Measurements from ENCODE around the gene DIPK1B.

DNA sequence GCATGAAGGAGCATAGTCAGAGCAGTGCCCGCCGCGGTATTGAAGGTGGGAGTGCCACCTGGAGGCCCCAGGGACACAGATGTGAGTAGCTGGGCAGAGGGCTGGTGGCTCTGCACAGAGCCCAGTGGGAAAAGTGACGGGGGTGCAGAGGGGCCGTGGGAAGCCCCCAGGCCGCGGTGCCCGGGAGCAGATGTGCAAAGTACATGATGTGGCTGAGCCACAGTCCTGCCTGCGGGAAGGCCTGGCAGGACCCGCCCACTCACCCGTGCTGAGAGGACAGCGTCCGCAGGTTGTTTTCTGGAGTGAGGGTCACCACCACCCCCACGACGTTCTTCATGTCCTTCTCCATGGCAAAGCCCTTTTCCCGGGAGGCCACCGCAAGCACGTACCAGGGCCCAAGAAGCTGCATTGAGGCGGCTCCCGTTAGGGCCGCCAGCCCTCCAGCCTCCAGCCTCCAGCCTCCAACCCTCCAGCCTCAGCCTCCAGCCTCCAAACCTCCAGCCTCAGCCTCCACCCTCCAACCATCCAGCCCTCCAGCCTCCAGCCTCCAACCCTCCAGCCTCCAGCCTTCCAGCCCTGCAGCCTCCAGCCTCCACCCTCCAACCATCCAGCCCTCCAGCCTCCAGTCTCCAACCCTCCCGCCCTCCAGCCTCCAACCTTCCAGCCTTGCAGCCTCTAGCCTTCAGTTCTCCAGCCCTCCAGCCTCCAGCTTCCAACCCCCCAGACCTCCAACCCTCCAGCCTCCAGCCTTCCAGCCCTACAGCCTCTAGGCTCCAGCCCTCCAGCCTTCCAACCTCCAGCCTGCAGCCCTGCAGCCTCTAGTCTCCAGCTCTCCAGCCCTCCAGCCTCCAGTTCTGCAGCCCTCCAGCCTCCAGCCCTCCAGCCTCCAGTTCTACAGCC, 35.0 kb downstream of the DIPK1B start:
- no peak for TF ChIP-seq POLR2AphosphoS5 (IDR thresholded peaks at IDR 0.05; ENCODE audit: low read depth, low read length)
- TF ChIP-seq POLR2A (IDR thresholded peaks at IDR 0.05; ENCODE audit: low read depth, low read length): no peak
- TF ChIP-seq TAF1 (IDR thresholded peaks at IDR 0.05; ENCODE audit: borderline replicate concordance, low read depth, low read length): no peak
